ENCODE measurements around the gene KLHL3.

Gene KLHL3

GRCh38 chr5:137607771-137608170, 128.1 kb downstream of the KLHL3 start:
- H3K4me3 ChIP-seq (ENCODE audit: low read depth, low read length) = no peak overlapping the region
- DNase-seq = no peak
- no peak for TF ChIP-seq CTCF (IDR thresholded peaks at IDR 0.05; ENCODE audit: low read depth, low read length)
- H3K36me3 ChIP-seq = no peaks in the 10 kb centered on the region
- no peaks in the 10 kb centered on the region for H3K27me3 ChIP-seq
- H3K4me1 ChIP-seq = peaks cover 12% of the 10 kb centered on the region
- H3K9me3 ChIP-seq = no peaks in the 10 kb centered on the region

GRCh38 chr5:137606401-137606800, 129.5 kb downstream of the KLHL3 start:
- TF ChIP-seq CTCF (IDR thresholded peaks at IDR 0.05; ENCODE audit: low read depth, low read length) = no peak
- H3K4me3 ChIP-seq (ENCODE audit: low read depth, low read length) = no peak overlapping the region
- DNase-seq = no peak

GRCh38 chr5:137605411-137605810, 130.5 kb downstream of the KLHL3 start:
- TF ChIP-seq CTCF (IDR thresholded peaks at IDR 0.05; ENCODE audit: low read depth, low read length) = peak; percentile 41
- Histone ChIP-seq H3K27me3 (no peaks in the 10 kb centered on the region), H3K36me3 (no peaks in the 10 kb centered on the region), H3K9me3 (no peaks in the 10 kb centered on the region), H3K4me3 (ENCODE audit: low read depth, low read length) (no peak overlapping the region), H3K4me1 (peaks cover 19% of the 10 kb centered on the region)
- no peak for DNase-seq

More at GRCh38 chr5:137606401-137606800, 129.5 kb downstream of the KLHL3 start:
- H3K4me1 ChIP-seq = peaks cover 19% of the 10 kb centered on the region
- no peaks in the 10 kb centered on the region for H3K9me3 ChIP-seq
- no peaks in the 10 kb centered on the region for H3K36me3 ChIP-seq
- H3K27me3 ChIP-seq = no peaks in the 10 kb centered on the region

GRCh38 chr5:137604348-137605095, 131.4 kb downstream of the KLHL3 start:
- peaks cover 19% of the 10 kb centered on the region for H3K4me1 ChIP-seq
- H3K4me3 ChIP-seq (ENCODE audit: low read depth, low read length) = no peak overlapping the region
- H3K36me3 ChIP-seq = no peaks in the 10 kb centered on the region
- no peaks in the 10 kb centered on the region for H3K9me3 ChIP-seq
- H3K27me3 ChIP-seq = no peaks in the 10 kb centered on the region
- no peak for DNase-seq
- TF ChIP-seq CTCF (IDR thresholded peaks at IDR 0.05; ENCODE audit: low read depth, low read length) = no peak

GRCh38 chr5:137603891-137604290, 132.0 kb downstream of the KLHL3 start:
- Histone ChIP-seq H3K36me3 (no peaks in the 10 kb centered on the region), H3K27me3 (no peaks in the 10 kb centered on the region), H3K4me1 (peaks cover 19% of the 10 kb centered on the region), H3K9me3 (no peaks in the 10 kb centered on the region), H3K4me3 (ENCODE audit: low read depth, low read length) (no peak overlapping the region)
- no peak for TF ChIP-seq CTCF (IDR thresholded peaks at IDR 0.05; ENCODE audit: low read depth, low read length)
- no peak for DNase-seq

- H3K9me3 ChIP-seq = no peaks in the 10 kb centered on the region
Observed at GRCh38 chr5:137603356-137603755, 132.5 kb downstream of the KLHL3 start.

More at GRCh38 chr5:137603356-137603755, 132.5 kb downstream of the KLHL3 start:
- Histone ChIP-seq H3K4me3 (ENCODE audit: low read depth, low read length) (no peak overlapping the region), H3K27me3 (no peaks in the 10 kb centered on the region), H3K4me1 (peaks cover 19% of the 10 kb centered on the region), H3K36me3 (no peaks in the 10 kb centered on the region)
- no peak for DNase-seq
- no peak for TF ChIP-seq CTCF (IDR thresholded peaks at IDR 0.05; ENCODE audit: low read depth, low read length)
